H1 (cell line): ENCODE data around the gene TSPEAR. TPM values are rescaled to one million over a fixed set of nuclear protein-coding genes. Genes with fewer than 3 reads are reported as not detected.

ENCODE experiments used
- BACH1 ChIP-seq: IDR thresholded peaks from 2 replicates; pipeline ENCODE4 v1.6.1; 2012; ENCODE audit warnings: low read length, improper control_type of control experiment
- BCL11A ChIP-seq, 2 experiments: IDR thresholded peaks; one replicate each; pipeline ENCODE4 v1.6.1; 2011; ENCODE audit warnings: low read depth in 2 of 2, low read length in 2 of 2, mild to moderate bottlenecking in 2 of 2
- CBX5 ChIP-seq: fragments of 300-800, 300-1000 bp; sonication (generic); IDR thresholded peaks from 2 replicates; pipeline ENCODE4 v1.7.1; 2016; ENCODE audit warnings: antibody characterized with exemption, low read length, low read depth
- CHD7 ChIP-seq: fragments of 300-600 bp; sonication (generic); IDR thresholded peaks from 2 replicates; pipeline ENCODE4 v1.7.1; 2012; ENCODE audit warnings: low read length, moderate library complexity, mild to moderate bottlenecking, inconsistent platforms; ENCODE audit not compliant: insufficient replicate concordance
- HDAC6 ChIP-seq: IDR thresholded peaks from one replicate; pipeline ENCODE4 v1.7.1; 2012; ENCODE audit warnings: low read depth, mild to moderate bottlenecking, inconsistent platforms, low read length, moderate library complexity
- KDM1A ChIP-seq: fragments of 200-600, 300-600 bp; sonication (generic); IDR thresholded peaks from 2 replicates; pipeline ENCODE4 v1.7.1; 2016; ENCODE audit warnings: mild to moderate bottlenecking, low read length, borderline replicate concordance
- KDM4A ChIP-seq: IDR thresholded peaks from one replicate; pipeline ENCODE4 v1.7.1; 2012; ENCODE audit warnings: low read depth, mild to moderate bottlenecking, moderate library complexity, low read length, inconsistent platforms; ENCODE audit not compliant: severe bottlenecking
- POLR2A ChIP-seq, 2 experiments: IDR thresholded peaks; 1 replicate in 1 of 2; 2 replicates in 1 of 2; pipeline ENCODE4 v1.6.1; 2011; ENCODE audit warnings: low read depth in 2 of 2, low read length in 2 of 2, mild to moderate bottlenecking in 2 of 2; ENCODE audit errors: control extremely low read depth in 1 of 2
- SP2 ChIP-seq: IDR thresholded peaks from 2 replicates; pipeline ENCODE4 v1.6.1; 2012; ENCODE audit warnings: mild to moderate bottlenecking, low read length, inconsistent platforms
- TCF12 ChIP-seq: IDR thresholded peaks from 2 replicates; pipeline ENCODE4 v1.6.1; 2011; ENCODE audit warnings: low read depth, mild to moderate bottlenecking, low read length
- YY1 ChIP-seq: IDR thresholded peaks from 2 replicates; pipeline ENCODE4 v1.6.1; 2011; ENCODE audit warnings: low read depth, mild to moderate bottlenecking, low read length
- polyA plus RNA-seq, 7 experiments: library from polyadenylated mRNA; depleted of rRNA in 3 of 7; stranded (reverse) in 5 of 7; unstranded in 2 of 7; fragments of >200 nt in 5 of 7; fragments of 200-250 nt in 2 of 7; gene quantifications; 1 replicate in 5 of 7; 2 replicates in 1 of 7; 4 replicates in 1 of 7; pipeline versions ENCODE4 v1.2.1 to v1.2.3, GENCODE V29; 2011 to 2013; ENCODE audit warnings: missing spikeins in 2 of 7, mixed read lengths in 2 of 7
- total RNA-seq: library from RNA; stranded (reverse); fragmentation: NEBNext Ultra II Directional; extraction: Animal tissue kit (Norgen Biotek cat#: 25700); gene quantifications from 2 replicates; pipeline ENCODE4 v1.2.1, GENCODE V29; 2021
- TF ChIP-seq, protein P1 (sequence below): IDR thresholded peaks from 2 replicates; pipeline ENCODE4 v1.6.1; 2011; ENCODE audit warnings: low read length, improper control_type of control experiment

TSPEAR gene
- total and polyA plus RNA-seq, 2 of the 8 experiments (the other 6 are each of a cell fraction or from before 2014, with no cell fraction given): 0.58 to 0.89 TPM

- no peak for TF ChIP-seq CHD7
- TF ChIP-seq SP2: no peak
- TF ChIP-seq POLR2A (IDR thresholded peaks at IDR 0.05; ENCODE audit: control extremely low read depth in 1 of 2, low read depth in 2 of 2, low read length in 2 of 2): no peak
- no peak for TF ChIP-seq HDAC6
- no peak for TF ChIP-seq BCL11A (IDR thresholded peaks at IDR 0.05; ENCODE audit: low read depth in 2 of 2, low read length in 2 of 2)
- no peak for TF ChIP-seq TCF12
- no peak for TF ChIP-seq YY1
- TF ChIP-seq KDM4A: no peak
- no peak for TF ChIP-seq CBX5
- TF ChIP-seq KDM1A: no peak
- no peak for TF ChIP-seq BACH1
- TF ChIP-seq, protein P1, sequence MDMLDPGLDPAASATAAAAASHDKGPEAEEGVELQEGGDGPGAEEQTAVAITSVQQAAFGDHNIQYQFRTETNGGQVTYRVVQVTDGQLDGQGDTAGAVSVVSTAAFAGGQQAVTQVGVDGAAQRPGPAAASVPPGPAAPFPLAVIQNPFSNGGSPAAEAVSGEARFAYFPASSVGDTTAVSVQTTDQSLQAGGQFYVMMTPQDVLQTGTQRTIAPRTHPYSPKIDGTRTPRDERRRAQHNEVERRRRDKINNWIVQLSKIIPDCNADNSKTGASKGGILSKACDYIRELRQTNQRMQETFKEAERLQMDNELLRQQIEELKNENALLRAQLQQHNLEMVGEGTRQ: no peak
Measured at GRCh38 chr21:44494418-44494817, 217.0 kb downstream of the TSPEAR start (continued).
